Activated T-cell treated with anti-CD3 and anti-CD28 coated beads, Interleukin-2, amount 50 U/mL, for 48 hours (primary cell): ENCODE results near the gene HLA-DMA.

ENCODE experiments used
- DNase-seq, 2 experiments: peaks; one replicate each; pipeline ENCODE4 v3.0.0-alpha.2; 2020

The HLA-DMA gene

DNA sequence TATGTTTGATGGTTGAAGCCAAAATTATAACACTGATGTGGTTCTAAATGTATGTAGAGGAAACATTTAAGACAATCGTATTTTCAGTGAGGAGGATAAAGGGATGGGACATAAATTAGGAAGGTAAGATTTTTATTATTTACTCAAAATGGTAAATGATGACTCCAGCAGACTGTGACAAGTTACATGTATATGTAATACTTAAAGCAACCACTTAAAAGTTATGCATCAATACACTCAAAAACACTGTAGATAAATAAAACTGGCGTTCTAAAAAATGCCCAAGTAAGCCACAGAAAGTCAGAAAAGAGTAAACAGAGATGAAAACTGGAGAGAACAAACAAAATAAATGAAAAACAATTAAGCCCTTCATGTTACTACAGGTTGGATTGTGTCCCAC lies 30.8 kb downstream of the HLA-DMA start:
- no peak for DNase-seq

DNA sequence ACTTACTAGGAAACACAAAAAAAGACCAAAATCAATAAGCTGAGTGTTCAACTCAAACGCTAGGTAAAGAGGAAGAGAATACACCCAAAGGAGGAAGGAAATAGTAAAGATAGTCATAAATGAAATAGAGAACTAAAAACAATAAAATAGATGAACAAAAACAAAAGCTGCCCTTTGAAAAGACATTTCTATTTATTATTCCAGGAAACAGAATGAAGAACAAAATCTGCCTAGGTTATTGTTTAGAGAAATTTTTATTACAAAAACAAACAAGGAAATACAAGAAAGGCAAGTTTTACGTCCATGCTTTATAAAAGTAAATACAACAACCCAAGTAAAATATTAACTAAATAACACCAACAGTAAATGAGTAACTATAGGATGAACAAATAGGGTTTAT lies 32.2 kb downstream of the HLA-DMA start:
- DNase-seq = no peak

DNA sequence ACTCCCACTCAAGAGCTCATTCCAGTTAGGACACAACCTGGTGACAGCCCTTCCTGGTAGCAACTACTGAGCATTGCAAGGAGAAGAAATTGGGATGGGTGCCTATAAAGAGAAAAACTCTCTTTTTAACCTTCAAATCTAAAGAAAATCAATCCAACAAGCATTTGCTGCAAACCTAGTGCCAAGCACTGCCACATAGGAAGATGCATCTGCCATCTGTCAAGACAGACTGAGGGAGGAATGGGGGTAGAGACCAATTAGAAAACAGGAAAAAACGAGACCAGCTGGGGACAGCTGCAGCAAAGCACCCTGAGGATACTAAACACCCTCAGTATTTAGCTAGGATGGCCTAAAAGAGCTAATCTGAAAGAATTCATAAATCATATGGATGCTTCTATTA lies 39.9 kb downstream of the HLA-DMA start:
- DNase-seq = no peak

DNA sequence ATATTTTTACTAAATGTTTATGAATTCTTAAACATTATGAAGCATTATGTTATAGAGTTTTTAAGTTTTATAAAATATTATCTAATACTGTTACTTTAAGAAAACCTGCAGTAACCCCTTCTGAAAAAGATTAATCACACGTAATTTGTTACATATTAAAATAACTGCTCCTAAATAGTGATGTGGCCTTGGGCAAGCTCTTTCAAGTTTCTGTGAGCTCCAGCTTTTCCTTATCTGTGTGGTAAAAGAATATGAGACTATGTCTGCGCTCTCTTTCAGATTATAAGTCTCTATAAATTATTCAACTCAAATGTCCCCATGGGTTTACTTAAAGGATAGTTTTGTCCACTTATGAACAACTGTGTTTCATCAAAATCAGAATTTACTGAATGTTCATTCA lies 44.0 kb downstream of the HLA-DMA start:
- no peak for DNase-seq

DNA sequence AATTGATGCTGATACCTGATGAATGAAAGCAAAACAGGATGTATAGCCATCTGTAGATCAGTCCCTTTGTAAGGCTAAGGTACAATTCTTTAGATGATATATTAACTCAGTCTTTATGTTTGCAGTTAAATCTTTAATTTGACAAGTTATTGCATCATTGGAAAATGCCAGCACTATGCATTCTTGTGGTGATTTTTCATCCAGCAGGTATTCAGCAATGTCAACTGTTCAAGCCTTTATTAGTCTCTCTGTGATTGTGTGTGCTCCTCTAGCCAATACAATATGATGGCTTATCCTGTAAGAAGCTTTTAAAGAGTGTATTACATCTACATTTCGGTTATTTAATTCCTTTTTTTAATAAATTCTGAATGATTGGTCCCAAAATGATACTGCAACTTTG lies 46.4 kb downstream of the HLA-DMA start:
- no peak for DNase-seq

DNA sequence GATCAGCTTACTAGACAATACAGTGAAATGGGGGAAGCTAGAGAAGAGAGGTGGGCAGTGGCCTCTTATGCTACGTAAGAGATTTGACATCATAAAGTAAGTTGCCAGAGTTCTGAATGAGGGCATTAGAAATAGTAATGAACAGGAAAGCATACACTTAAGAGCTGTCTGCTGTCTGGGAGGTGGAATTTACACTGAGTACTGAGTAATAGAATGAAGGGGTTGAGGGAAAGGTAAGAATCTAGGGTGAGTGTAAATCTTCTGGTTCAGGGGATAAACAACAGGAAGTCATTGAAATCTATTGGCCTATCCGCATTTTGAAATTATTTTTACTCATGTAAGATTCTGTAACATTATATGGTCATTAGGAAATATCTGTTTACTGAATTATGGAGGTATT lies 47.8 kb downstream of the HLA-DMA start:
- DNase-seq = no peak

DNA sequence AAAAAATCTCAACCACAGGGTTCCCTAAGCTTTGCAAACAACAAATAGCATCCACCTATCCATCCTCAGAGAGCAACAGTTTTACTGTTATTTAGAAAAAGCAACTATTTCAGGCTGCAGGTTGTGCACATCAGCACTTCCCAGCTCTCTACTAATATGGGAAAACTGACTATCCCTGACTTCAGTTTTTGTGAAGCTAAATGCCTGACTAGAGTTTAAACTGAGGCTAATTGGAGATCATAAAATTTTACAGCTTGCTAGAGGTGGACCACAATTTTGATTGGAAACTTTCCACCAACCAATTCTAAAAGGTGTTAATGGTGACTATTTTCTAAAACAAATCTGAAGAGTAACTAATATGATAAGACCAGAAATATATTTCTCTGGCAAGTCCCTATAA lies 48.9 kb downstream of the HLA-DMA start:
- no peak for DNase-seq
